HG02852 (cell line): ENCODE measurements around the gene AKR1C1.
"Not testable (repeated sequence)": the region's sequence is repeated elsewhere in the genome, so short reads cannot be mapped to it uniquely, and the experiment has no call there.

Experiments
- ATAC-seq: cut with Tn5 transposase; IDR thresholded peaks from one replicate; pipeline ENCODE4 v1.9.1; 2021; ENCODE audit warnings: mild to moderate bottlenecking, moderate library complexity; ENCODE audit not compliant: unreplicated experiment

AKR1C1 gene

GRCh38 chr10:5014200-5014910, 51.1 kb downstream of the AKR1C1 start:
- not testable (repeated sequence) for ATAC-seq

GRCh38 chr10:5014936-5015335, 51.7 kb downstream of the AKR1C1 start:
- ATAC-seq, result no peak

GRCh38 chr10:5018134-5018533, 54.9 kb downstream of the AKR1C1 start:
- no peak for ATAC-seq

DNA sequence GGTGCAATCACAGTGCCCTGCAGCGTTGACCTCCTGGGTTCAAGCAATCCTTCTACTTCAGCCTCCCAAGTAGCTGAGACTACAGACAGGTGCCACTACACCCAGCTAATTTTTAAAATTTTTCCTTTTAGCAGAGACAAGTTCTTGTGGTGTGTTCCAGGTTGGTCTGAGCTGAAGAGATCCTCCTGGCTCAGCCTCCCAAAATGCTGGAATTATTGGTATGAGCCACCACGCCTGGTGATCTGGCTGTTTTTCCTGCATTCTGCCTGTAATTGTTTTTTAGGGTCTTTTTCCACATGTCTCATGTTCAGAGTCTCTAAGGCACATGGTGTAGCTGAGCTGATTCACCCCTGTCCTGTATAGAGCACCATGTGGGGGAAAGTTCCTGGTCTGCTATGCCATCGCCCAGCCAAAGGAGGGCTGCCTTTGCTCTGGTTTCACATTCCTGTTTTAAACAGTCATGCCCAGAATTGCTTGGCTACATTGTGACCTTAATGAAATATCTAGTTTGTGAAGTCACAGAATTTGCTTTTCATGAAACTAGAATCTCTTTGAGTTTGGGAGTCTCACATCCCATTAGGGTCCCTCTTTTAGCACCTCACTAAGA, 55.6 kb downstream of the AKR1C1 start:
- not testable (repeated sequence) for ATAC-seq

- not testable (repeated sequence) for ATAC-seq
These were observed 56.8 kb downstream of the AKR1C1 start for GRCh38 chr10:5019770-5020612.

GRCh38 chr10:5021624-5022290, 58.5 kb downstream of the AKR1C1 start:
- ATAC-seq, result not testable (repeated sequence)

DNA sequence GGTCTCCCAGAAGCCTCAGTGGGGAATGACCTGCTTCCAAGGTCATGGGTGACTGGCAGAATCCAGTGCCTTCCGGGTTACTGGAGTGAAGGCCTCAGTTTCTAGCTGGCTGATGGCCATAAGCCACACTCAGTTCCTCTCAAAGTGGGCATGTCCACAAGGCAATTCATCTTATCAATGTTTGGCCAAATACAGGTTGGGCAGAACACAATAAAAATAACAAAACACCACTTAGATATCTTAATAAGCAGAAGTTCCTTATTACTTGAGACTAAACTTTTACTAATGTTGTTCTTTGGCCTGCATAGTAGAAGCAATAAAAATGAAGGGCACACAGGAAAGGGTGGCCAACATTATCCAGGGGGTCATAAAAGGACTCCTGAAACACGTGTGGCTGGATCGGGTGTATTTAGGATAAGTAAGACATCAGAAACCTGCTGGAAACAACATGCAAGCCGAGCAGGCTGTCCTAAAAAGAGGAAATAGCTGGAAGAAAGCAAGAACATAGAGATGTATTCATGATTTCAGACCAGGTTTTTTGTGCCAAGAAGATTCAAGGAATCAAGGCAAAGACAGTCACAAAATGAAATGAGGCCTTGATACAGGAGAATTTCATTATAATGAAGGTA, 60.1 kb downstream of the AKR1C1 start:
- no peak for ATAC-seq

- not testable (repeated sequence) for ATAC-seq
These were observed 62.3 kb downstream of the AKR1C1 start for GRCh38 chr10:5025461-5025881.

DNA sequence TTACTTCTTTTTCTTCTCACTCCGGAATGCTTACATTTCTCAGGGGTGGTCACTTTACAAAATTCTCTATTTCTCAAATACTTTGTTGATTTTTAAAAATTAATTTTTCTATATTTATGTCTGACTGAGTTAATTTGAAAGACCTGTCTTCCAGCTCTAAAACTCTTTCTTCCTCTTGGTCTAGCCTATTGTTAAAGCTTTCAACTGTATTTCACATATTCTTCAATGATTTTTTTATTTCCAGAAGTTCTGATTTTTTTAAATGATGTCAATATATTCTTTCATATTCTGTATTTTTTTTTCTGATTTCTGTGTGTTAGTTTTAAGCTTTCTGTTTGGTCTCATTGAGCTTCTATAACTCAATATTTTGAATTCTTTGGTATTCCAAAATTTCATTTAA, 67.8 kb downstream of the AKR1C1 start:
- no peak for ATAC-seq

DNA sequence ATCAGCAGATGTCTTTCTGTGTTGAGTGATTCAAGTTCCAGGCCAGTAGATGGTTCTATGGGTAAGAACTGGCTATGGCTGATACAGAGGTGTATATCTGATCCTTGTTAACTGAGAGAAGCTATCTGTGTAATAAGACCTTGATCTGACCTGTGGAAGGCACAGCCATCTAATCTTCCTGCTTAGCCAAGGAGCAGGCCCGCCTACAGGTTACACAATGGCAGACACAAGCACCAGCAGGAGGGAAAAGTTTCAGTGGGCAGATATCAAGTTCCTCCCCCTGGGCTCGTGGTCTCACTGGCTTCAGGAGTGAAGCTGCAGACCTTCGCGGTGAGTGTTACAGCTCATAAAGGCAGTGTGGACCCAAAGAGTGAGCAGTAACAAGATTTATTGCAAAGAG, 68.4 kb downstream of the AKR1C1 start:
- not testable (repeated sequence) for ATAC-seq

DNA sequence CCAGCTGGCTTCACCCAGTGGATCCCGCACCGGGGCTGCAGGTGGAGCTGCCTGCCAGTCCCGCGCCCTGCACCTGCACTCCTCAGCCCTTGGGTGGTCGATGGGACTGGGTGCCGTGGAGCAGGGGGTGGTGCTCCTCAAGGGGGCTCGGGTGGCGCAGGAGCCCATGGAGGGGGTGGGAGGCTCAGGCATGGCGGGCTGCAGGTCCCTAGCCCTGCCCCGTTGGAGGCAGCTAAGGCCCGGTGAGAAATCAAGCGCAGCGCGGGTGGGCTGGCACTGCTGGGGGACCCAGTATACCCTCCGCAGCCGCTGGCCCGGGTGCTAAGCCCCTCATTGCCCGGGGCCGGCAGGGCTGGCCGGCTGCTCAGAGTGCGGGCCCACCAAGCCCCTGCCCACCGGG, 69.2 kb downstream of the AKR1C1 start:
- not testable (repeated sequence) for ATAC-seq
